GM23338 (cell line): ENCODE results near the gene HCN2.
"Not testable (repeated sequence)": the region's sequence is repeated elsewhere in the genome, so short reads cannot be mapped to it uniquely, and the experiment has no call there.

Experiments used
- CREB1 ChIP-seq: fragments of 250-450 bp; sonication (Bioruptor Pico); IDR thresholded peaks from 2 replicates; pipeline ENCODE4 v1.5.0; 2020; ENCODE audit warnings: low read depth, mild to moderate bottlenecking, moderate library complexity
- CTCF ChIP-seq, 2 experiments: fragments of 200-600 bp in 1 of 2; sonication (generic) in 1 of 2; conservative IDR thresholded peaks; 2 replicates each; pipeline versions ENCODE4 v1.5.1 to v1.6.1; 2016 to 2017; ENCODE audit warnings: antibody characterized with exemption in 2 of 2, low read depth in 2 of 2, mild to moderate bottlenecking in 2 of 2, moderate library complexity in 1 of 2
- EZH2 ChIP-seq: fragments of 200-600 bp; sonication (generic); IDR thresholded peaks from one replicate; pipeline ENCODE4 v1.8.0; 2017; ENCODE audit warnings: antibody characterized with exemption, mild to moderate bottlenecking, low read depth; ENCODE audit not compliant: unreplicated experiment
- EZH2phosphoT487 ChIP-seq: fragments of 200-600 bp; sonication (generic); IDR thresholded peaks from one replicate; pipeline ENCODE4 v1.8.1; 2018; ENCODE audit warnings: antibody characterized with exemption; ENCODE audit not compliant: unreplicated experiment
- POLR2AphosphoS5 ChIP-seq: IDR thresholded peaks from 2 replicates; pipeline ENCODE4 v1.6.1; 2016; ENCODE audit warnings: antibody characterized with exemption, low read depth
- TF ChIP-seq, protein P1 (sequence below): IDR thresholded peaks from one replicate; pipeline ENCODE4 v1.6.1; 2018; ENCODE audit warnings: antibody characterized with exemption; ENCODE audit not compliant: unreplicated experiment
- TF ChIP-seq, protein P2 (sequence below): IDR thresholded peaks from 2 replicates; pipeline ENCODE4 v1.6.1; 2016; ENCODE audit warnings: antibody characterized with exemption

- not testable (repeated sequence) for TF ChIP-seq CTCF (conservative IDR thresholded peaks at IDR 0.05; ENCODE audit: low read depth in 2 of 2); POLR2AphosphoS5; EZH2; EZH2phosphoT487; CREB1
- TF ChIP-seq, protein P1, sequence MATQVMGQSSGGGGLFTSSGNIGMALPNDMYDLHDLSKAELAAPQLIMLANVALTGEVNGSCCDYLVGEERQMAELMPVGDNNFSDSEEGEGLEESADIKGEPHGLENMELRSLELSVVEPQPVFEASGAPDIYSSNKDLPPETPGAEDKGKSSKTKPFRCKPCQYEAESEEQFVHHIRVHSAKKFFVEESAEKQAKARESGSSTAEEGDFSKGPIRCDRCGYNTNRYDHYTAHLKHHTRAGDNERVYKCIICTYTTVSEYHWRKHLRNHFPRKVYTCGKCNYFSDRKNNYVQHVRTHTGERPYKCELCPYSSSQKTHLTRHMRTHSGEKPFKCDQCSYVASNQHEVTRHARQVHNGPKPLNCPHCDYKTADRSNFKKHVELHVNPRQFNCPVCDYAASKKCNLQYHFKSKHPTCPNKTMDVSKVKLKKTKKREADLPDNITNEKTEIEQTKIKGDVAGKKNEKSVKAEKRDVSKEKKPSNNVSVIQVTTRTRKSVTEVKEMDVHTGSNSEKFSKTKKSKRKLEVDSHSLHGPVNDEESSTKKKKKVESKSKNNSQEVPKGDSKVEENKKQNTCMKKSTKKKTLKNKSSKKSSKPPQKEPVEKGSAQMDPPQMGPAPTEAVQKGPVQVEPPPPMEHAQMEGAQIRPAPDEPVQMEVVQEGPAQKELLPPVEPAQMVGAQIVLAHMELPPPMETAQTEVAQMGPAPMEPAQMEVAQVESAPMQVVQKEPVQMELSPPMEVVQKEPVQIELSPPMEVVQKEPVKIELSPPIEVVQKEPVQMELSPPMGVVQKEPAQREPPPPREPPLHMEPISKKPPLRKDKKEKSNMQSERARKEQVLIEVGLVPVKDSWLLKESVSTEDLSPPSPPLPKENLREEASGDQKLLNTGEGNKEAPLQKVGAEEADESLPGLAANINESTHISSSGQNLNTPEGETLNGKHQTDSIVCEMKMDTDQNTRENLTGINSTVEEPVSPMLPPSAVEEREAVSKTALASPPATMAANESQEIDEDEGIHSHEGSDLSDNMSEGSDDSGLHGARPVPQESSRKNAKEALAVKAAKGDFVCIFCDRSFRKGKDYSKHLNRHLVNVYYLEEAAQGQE, result not testable (repeated sequence)
- TF ChIP-seq, protein P2, sequence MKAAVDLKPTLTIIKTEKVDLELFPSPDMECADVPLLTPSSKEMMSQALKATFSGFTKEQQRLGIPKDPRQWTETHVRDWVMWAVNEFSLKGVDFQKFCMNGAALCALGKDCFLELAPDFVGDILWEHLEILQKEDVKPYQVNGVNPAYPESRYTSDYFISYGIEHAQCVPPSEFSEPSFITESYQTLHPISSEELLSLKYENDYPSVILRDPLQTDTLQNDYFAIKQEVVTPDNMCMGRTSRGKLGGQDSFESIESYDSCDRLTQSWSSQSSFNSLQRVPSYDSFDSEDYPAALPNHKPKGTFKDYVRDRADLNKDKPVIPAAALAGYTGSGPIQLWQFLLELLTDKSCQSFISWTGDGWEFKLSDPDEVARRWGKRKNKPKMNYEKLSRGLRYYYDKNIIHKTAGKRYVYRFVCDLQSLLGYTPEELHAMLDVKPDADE, result not testable (repeated sequence)
These were observed 14.1 kb downstream of the HCN2 start for GRCh38 chr19:603779-604178.
